GM12878 (cell line): Measurements from ENCODE around the gene GPR152. TPM values are rescaled to one million over a fixed set of nuclear protein-coding genes. Genes with fewer than 3 reads are reported as not detected.

Experiments
- ATAC-seq: fragments of 200-7000 bp; cut with Tn5 transposase; 3 replicates; pipeline ENCODE4 v1.9.1; 2020; ENCODE audit warnings: mild to moderate bottlenecking, moderate library complexity
- BruUV-seq: library from RNA; stranded (reverse); fragments of 400-500 nt; replicated peaks from 2 replicates; lab custom pipeline; 2021; lab: Mats Ljungman, UMichigan
- CTCF ChIA-PET: fragments of 300-600 bp; sonication (Branson Sonifier 250); formaldehyde crosslinking; extraction: SDS; loops from one replicate; lab custom pipeline; 2021; ENCODE audit warnings: inconsistent platforms; lab: Yijun Ruan, JAX
- POLR2A ChIA-PET: fragments of 350-600 bp; formaldehyde crosslinking; extraction: SDS; loops from one replicate; lab custom pipeline; 2021; ENCODE audit warnings: inconsistent platforms; lab: Charles Lee
- RAD21 ChIA-PET: fragments of 300-600 bp; sonication (Branson Sonifier 250); formaldehyde crosslinking; loops from one replicate; lab custom pipeline; 2023; ENCODE audit warnings: antibody characterized with exemption; ENCODE audit not compliant: unreplicated experiment; lab: Charles Lee
- SMC1A ChIA-PET: fragments of 300-600 bp; sonication (Branson Sonifier 250); formaldehyde crosslinking; loops from one replicate; lab custom pipeline; 2023; ENCODE audit not compliant: unreplicated experiment, uncharacterized antibody; lab: Charles Lee
- DNase-seq: peaks from one replicate; pipeline ENCODE4 v3.0.0-alpha.2; 2011; ENCODE audit warnings: low read depth, low spot score
- FAIRE-seq: peaks from 3 replicates; lab custom pipeline; 2011; peaks lifted over from hg19 to GRCh38; lab: Jason Lieb, UNC
- H2AFZ ChIP-seq: 2 replicates; pipeline ENCODE4 v1.6.0; 2011; ENCODE audit warnings: low read depth, low read length, control low read depth; ENCODE audit not compliant: control insufficient read depth
- H3K27ac ChIP-seq: 2 replicates; pipeline ENCODE4 v1.5.1; 2011; ENCODE audit warnings: control low read depth; ENCODE audit not compliant: control insufficient read depth, insufficient read depth
- H3K27me3 ChIP-seq, 2 experiments: replicated peaks in 1 of 2; 2 replicates each; pipeline versions ENCODE4 v1.6.0 to v1.6.1; 2011; ENCODE audit warnings: low read length in 1 of 2; ENCODE audit not compliant: control insufficient read depth in 2 of 2, insufficient read depth in 2 of 2
- H3K36me3 ChIP-seq, 2 experiments: 2 replicates each; pipeline ENCODE4 v1.5.1; 2011; ENCODE audit warnings: low read length in 1 of 2; ENCODE audit not compliant: control insufficient read depth in 2 of 2, insufficient read depth in 2 of 2
- H3K4me1 ChIP-seq: 2 replicates; pipeline ENCODE4 v1.6.1; 2011; ENCODE audit warnings: mild to moderate bottlenecking, low read length, moderate library complexity, mixed read lengths; ENCODE audit not compliant: control insufficient read depth, insufficient read depth
- H3K4me2 ChIP-seq: 2 replicates; pipeline ENCODE4 v1.6.0; 2011; ENCODE audit warnings: control low read depth; ENCODE audit not compliant: control insufficient read depth, insufficient read depth
- H3K4me3 ChIP-seq: fragments of 200-600 bp; sonication (generic); 2 replicates; pipeline ENCODE4 v1.5.1; 2016
- H3K79me2 ChIP-seq: 2 replicates; pipeline ENCODE4 v1.6.0; 2011; ENCODE audit warnings: low read length; ENCODE audit not compliant: control insufficient read depth, insufficient read depth
- H3K9ac ChIP-seq: 2 replicates; pipeline ENCODE4 v1.8.0; 2011; ENCODE audit warnings: low read length, control low read depth, mixed read lengths; ENCODE audit not compliant: control insufficient read depth, insufficient read depth
- H3K9me3 ChIP-seq: replicated peaks from 3 replicates; pipeline ENCODE4 v1.5.1; 2011; ENCODE audit warnings: mild to moderate bottlenecking, low read length; ENCODE audit not compliant: control insufficient read depth, insufficient read depth
- H4K20me1 ChIP-seq: 2 replicates; pipeline ENCODE4 v1.6.0; 2011; ENCODE audit not compliant: control insufficient read depth, insufficient read depth
- CEBPB ChIP-seq, 2 experiments: fragments of 150-350 bp in 1 of 2; IDR thresholded peaks; 2 replicates each; pipeline ENCODE4 v1.6.1; 2012 to 2014; ENCODE audit warnings: low read depth in 2 of 2, low read length in 2 of 2, borderline replicate concordance in 1 of 2, inconsistent platforms in 1 of 2
- CHD4 ChIP-seq: fragments of 200-600 bp; sonication (generic); IDR thresholded peaks from 2 replicates; pipeline ENCODE4 v1.6.1; 2016; ENCODE audit warnings: mild to moderate bottlenecking
- IRF3 ChIP-seq: fragments of 450-650 bp; IDR thresholded peaks from 2 replicates; pipeline ENCODE4 v1.6.1; 2014; ENCODE audit warnings: mild to moderate bottlenecking
- IRF5 ChIP-seq: fragments of 450-650 bp; IDR thresholded peaks from 2 replicates; pipeline ENCODE4 v1.6.1; 2017; ENCODE audit warnings: borderline replicate concordance
- PAX5 ChIP-seq: IDR thresholded peaks from 2 replicates; pipeline ENCODE4 v1.6.1; 2011; ENCODE audit warnings: low read depth, low read length, borderline replicate concordance
- POLR2A ChIP-seq: IDR thresholded peaks from 2 replicates; pipeline ENCODE4 v1.6.1; 2011; ENCODE audit warnings: low read depth, mild to moderate bottlenecking, low read length
- POLR2AphosphoS2 ChIP-seq: IDR thresholded peaks from 2 replicates; pipeline ENCODE4 v1.6.1; 2011; ENCODE audit warnings: low read depth, mild to moderate bottlenecking, low read length, improper control_type of control experiment, moderate library complexity
- RAD21 ChIP-seq: IDR thresholded peaks from 2 replicates; pipeline ENCODE4 v1.6.1; 2011; ENCODE audit warnings: mild to moderate bottlenecking, low read depth, low read length, moderate library complexity; ENCODE audit not compliant: insufficient read depth
- RCOR1 ChIP-seq: conservative IDR thresholded peaks from 2 replicates; pipeline ENCODE4 v1.6.1; 2012; ENCODE audit warnings: low read depth, low read length, improper control_type of control experiment
- RELA ChIP-seq: fragments of 450-650 bp; IDR thresholded peaks from 2 replicates; pipeline ENCODE4 v1.8.0; 2014; ENCODE audit warnings: borderline replicate concordance; ENCODE audit not compliant: partially characterized antibody
- TARDBP ChIP-seq: IDR thresholded peaks from 2 replicates; pipeline ENCODE4 v1.6.1; 2016; ENCODE audit warnings: borderline replicate concordance
- WGBS: methylation state at CpG from one replicate; pipeline ENCODE4 v1.1.6; 2016; ENCODE audit warnings: low lambda C conversion rate; ENCODE audit not compliant: insufficient replicate concordance, insufficient coverage; ENCODE audit errors: missing lambda C conversion rate; 5-methylcytosine and 5-hydroxymethylcytosine counted together
- in situ Hi-C: fragments of 300-500 bp; cut with MboI; formaldehyde crosslinking; loops from 9 replicates; pipeline ENCODE4 v1.14.3; 2018; ENCODE audit warnings: mixed read lengths
- intact Hi-C: fragments of 100-400 bp; cut with micrococcal nuclease; formaldehyde crosslinking; loops from one replicate; pipeline ENCODE4 v1.14.2; 2022; ENCODE audit not compliant: unreplicated experiment
- polyA plus RNA-seq, 11 experiments: library from polyadenylated mRNA; depleted of rRNA in 4 of 11; unstranded in 6 of 11; stranded (reverse) in 5 of 11; fragments of >200 nt; fragmentation: Nextera tagmentation in 4 of 11; fragmentation: Illumina TruSeq in 1 of 11; extraction: Ambion mirVana in 4 of 11; extraction: Trizol in 1 of 11; gene quantifications; 1 replicate in 1 of 11; 2 replicates in 10 of 11; pipeline versions ENCODE4 v1.2.1 to v1.2.3, GENCODE V29; 2011 to 2016; ENCODE audit warnings: inconsistent platforms in 2 of 11, missing spikeins in 2 of 11, low read depth in 1 of 11
- total RNA-seq, 4 experiments: library from RNA; depleted of rRNA in 3 of 4; stranded (reverse); fragments of >200 nt in 3 of 4; fragmentation: Illumina TruSeq in 1 of 4; extraction: Trizol in 1 of 4; gene quantifications; 2 replicates each; pipeline versions ENCODE4 v1.2.1 to v1.2.3, GENCODE V29; 2013 to 2021

The GPR152 gene
- total and polyA plus RNA-seq, 10 of the 15 experiments (the other 5 are each of a cell fraction or from before 2014, with no cell fraction given): not detected

GRCh38 chr11:67456068-67456705, 3.7 kb upstream of the GPR152 start:
- H3K4me2 ChIP-seq: no peak overlapping the region
- intact Hi-C loops (no loop called here), in situ Hi-C loops (no loop called here)
- FAIRE-seq (no peak), DNase-seq (no peak), ATAC-seq (no peak)
- no peak overlapping the region for H3K27ac ChIP-seq
- H3K4me1 ChIP-seq: peaks cover 19% of the 10 kb centered on the region
- no peaks in the 10 kb centered on the region for H3K36me3 ChIP-seq
- no peak overlapping the region for H2AFZ ChIP-seq
- H3K4me3 ChIP-seq: no peak overlapping the region
- no peaks in the 10 kb centered on the region for H3K79me2 ChIP-seq
- POLR2A ChIA-PET: interaction anchor here (1.2 kb wide), 1 partner anchor 12 kb away, joined by 4 read pairs; the partner anchor contains the start of gene TMEM134
- no peaks in the 10 kb centered on the region for H4K20me1 ChIP-seq
- 74% methylated on average over 25 of the region's 25 CpGs for WGBS
- BruUV-seq: no TSS peak
- RAD21 ChIA-PET: no interaction called here
- CTCF ChIA-PET: interaction anchor here (0.8 to 1.5 kb wide), 2 partner anchors 12 to 43 kb away, joined by 3 to 4 read pairs; no protein-coding TSS in a partner anchor
- H3K27me3 ChIP-seq: no peaks in the 10 kb centered on the region
- H3K9me3 ChIP-seq: no peaks in the 10 kb centered on the region
- SMC1A ChIA-PET: no interaction called here
- no peak for TF ChIP-seq RELA
- no peak for TF ChIP-seq RAD21
- TF ChIP-seq POLR2A: peak; percentile 46; the same call in 1 of the 2 replicates
- no peak overlapping the region for H3K9ac ChIP-seq

GRCh38 chr11:67455054-67455453, 2.5 kb upstream of the GPR152 start, which contains the start of gene CABP4:
Gene CABP4, plus strand, starts transcription at chr11:67455354. Its CDS starts 70 bp downstream, at chr11:67455424.
- intact Hi-C loops (no loop called here), in situ Hi-C loops (no loop called here)
- H3K4me3 ChIP-seq: no peak within 1 kb of the TSS
- H3K36me3 ChIP-seq: no peaks in the 10 kb centered on the region
- no peak within 1 kb of the TSS for H3K4me2 ChIP-seq
- no peaks in the 10 kb centered on the region for H4K20me1 ChIP-seq
- no peak within 1 kb of the TSS for H3K27ac ChIP-seq
- TF ChIP-seq RCOR1 (no peak), POLR2AphosphoS2 (no peak), IRF5 (no peak), CHD4 (no peak), CEBPB (IDR thresholded peaks at IDR 0.05; ENCODE audit: borderline replicate concordance in 1 of 2, low read depth in 2 of 2, low read length in 2 of 2) (no peak), IRF3 (no peak), TARDBP (no peak), PAX5 (no peak)
- no peak within 1 kb of the TSS for H3K9ac ChIP-seq
- ChIA-PET POLR2A (no interaction called here), CTCF (no interaction called here), RAD21 (no interaction called here), SMC1A (no interaction called here)
- peaks cover 11% of the 10 kb centered on the region for H3K4me1 ChIP-seq
- DNase-seq (no peak), FAIRE-seq (no peak), ATAC-seq (no peak)
- BruUV-seq: no TSS peak
- H3K27me3 ChIP-seq: no peaks in the 10 kb centered on the region
- 36% methylated on average over 3 of the region's 3 CpGs for WGBS
- no peaks in the 10 kb centered on the region for H3K9me3 ChIP-seq
- H3K79me2 ChIP-seq: no peaks in the 10 kb centered on the region
- no peak within 1 kb of the TSS for H2AFZ ChIP-seq
